Hematopoietic multipotent progenitor cell treated with erythropoietin and hydrocortisone succinate and interleukin-3 and kit ligand, for 15 days (in vitro differentiated cells): Measurements from ENCODE around the gene COQ4.
A peak's percentile ranks its signal among the peaks of the same experiment; 100 is the strongest.
"Not testable (repeated sequence)": the region's sequence is repeated elsewhere in the genome, so short reads cannot be mapped to it uniquely, and the experiment has no call there.

ENCODE experiments used
- DNase-seq: peaks from one replicate; pipeline ENCODE4 v3.0.0-alpha.2; 2015; ENCODE audit warnings: low spot score

Gene COQ4

DNA sequence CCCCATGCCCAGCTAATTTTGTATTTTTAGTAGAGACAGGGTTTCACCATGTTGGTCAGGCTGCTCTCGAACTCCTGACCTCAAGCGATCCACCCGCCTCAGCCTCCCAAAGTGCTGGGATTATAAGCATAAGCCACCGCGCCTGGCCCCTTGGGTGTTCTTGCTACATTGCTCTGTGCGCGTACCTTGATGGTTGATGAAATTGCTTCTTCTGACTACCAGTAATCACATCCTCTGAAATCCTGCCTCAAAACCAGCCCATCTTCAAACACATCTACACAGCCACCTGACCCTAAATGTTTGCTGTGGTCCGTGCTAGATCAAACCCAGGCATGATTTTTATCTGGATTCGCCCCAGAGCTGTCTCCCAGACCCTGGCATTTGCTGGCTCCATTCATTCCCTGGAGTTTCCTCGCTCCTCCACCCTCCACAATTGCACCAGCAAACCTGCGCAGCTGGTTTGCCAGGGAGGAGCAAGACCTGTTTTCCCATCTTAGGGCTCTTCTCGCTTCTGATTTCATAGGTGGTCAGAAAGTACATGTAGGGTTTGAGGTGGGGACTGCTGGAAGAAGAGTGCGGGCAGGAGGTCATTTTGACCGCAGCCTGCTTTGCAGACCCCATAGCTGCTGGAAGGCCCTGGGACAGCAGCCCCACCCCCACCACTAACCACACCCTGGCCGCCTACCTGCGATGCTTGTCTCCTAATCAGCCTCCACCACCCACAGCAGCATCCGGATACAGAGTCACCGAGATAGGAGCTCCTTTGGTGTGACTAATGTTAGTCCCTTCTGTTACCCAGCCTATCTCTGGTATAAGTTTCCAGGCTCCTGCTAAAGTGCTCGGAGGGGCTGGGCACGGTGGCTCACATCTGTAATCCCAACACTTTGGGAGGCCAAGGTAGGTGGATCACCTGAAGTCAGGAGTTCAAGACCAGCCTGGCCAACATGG, 23.8 kb upstream of the COQ4 start:
- DNase-seq, result no peak

DNA sequence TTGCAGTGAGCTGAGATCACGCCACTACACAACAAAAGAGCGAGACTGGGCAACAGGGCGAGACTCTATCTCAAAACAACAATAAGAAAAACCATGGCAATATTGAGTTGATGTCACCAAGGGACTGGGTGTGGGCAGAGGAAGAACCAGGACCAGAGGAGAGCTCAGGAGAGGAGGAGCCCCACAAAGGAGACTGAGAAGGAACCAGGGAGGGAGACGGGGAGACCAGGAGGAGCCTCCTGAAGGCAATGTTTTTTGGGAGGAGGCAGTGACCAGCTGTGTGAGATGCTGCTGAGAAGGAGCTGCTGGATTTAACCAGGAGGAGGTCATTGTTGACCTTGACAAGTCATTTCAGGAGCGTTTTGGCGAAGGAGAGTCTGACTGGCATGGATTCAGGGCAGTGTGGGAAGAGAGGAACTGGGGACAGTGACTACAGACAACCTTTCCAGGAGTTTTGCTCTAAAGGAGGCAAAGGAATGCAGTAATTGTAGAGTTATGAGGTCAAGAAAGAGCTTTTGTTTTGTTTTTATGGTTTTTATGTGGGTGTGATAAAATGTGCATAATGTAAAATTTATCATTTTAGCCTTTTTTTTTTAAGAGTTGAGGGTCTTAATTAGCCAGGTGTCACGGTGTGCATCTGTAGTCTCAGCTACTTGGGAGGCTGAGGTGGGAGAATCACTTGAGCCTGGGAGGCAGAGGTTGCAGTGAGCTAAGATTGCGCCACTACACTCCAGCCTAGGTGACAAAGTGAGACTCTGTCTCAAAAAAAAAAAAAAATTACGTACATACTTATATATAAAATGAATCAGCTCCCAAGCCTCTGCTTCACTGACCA, 18.3 kb upstream of the COQ4 start:
- DNase-seq, result no peak

DNA sequence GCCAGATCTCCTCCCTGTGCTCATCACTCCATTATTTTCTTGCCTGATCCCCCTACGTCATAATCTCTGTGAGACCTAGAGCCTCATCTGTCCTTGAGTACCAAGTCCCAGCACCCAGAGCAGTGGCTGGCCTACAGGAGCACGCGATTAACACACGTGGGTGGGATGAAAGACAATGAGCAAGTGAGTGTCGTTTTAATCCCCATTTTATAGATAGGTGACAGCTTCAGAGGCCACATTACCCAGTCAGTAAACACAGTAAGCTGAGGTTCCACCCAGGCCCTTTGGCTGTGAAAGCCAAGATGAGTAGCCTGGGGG, 17.7 kb upstream of the COQ4 start:
- no peak for DNase-seq

DNA sequence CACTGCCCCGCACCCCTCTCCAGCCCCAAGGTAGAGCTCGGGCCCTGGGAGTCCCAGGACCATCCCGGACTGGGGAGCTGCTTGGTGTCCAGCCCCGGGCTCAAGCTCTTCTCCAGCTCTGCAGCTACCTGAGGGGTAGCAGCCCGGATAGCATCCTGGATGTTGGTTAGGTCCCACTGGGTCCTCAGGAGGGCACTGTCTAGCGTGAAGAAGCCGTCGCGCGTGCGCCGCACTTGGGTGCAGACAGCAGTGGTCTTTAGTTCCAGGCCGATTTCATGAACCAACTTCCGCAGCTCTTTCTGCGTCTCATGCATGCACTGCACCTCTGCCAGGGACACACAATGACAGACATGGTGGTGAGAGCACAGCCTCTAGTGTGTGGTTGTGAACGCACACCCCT, 13.1 kb upstream of the COQ4 start:
- DNase-seq, result no peak

DNA sequence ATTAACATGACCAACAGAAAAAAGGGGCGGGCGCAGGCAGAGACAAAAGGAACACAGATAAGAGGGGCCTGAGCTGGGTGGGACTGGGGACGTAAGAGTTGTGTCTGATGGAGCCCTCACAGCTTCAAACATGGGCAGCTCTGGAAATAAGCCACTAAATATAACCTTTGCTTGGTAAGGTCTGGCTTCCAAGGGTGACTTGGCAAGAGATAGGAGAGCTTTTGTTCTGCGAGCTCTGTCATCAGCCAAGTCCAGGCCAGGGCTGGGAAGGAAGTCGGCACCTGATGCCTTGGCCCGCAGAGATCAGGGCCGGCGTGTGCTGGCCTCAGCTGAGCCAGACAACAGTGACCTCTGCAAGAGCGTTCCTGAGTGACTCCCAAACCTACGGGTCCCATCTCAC, 12.2 kb upstream of the COQ4 start:
- no peak for DNase-seq

DNA sequence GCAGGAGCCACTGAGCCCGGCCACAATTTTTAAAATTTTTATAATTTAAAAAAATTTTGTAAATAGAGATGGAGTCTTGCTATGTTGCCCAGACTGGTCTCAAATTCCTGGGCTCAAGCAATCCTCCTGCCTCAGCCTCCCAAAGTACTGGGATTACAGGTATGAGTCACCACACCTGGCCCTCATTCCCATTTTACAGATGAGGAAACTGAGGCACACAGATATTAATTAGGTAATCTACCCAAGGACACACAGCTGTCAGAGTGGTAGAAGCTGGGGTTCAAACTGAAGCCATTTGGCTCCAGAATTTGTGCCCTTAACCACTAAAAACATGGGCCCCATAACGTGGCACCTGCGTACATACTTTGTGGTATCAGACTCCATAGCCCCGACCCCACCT, 7.9 kb upstream of the COQ4 start:
- no peak for DNase-seq

DNA sequence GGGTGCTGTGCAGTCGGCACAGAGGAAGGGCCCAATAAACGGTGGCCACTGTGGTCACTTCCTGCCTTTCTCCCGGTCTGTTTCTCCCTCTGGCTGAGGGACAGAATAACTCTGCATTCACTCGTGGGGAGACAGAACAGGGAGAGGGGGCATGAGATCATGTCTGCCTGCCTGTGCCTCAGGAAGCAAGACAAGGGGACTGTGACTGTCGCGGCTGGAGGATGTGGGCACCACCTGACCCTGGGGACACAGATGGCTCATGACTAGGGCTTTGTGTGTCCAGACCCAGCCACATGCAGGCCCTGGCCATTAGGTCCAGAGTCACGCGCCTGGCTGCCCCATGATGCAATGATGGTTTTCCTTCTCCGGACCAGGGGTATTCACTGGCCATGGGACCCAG, 6.2 kb upstream of the COQ4 start:
- DNase-seq, result no peak

DNA sequence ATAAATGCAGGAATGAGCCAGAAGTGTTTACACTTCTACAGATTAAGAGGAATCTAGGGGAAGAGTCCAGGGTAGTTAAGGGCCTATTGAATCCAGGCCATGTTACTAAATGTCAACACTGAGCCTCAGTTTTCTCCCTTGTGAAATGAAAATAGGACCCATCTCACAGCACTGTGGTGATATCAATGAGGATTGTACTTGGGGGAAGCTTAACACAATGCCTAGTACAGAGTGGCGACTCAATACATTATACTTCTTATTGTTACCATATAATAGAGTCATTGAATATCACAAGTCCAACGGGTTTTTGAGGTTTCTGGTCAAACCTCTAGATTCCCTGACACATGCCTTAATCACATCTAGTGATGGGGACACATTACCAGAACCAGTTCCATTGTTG, 5.0 kb upstream of the COQ4 start:
- no peak for DNase-seq

DNA sequence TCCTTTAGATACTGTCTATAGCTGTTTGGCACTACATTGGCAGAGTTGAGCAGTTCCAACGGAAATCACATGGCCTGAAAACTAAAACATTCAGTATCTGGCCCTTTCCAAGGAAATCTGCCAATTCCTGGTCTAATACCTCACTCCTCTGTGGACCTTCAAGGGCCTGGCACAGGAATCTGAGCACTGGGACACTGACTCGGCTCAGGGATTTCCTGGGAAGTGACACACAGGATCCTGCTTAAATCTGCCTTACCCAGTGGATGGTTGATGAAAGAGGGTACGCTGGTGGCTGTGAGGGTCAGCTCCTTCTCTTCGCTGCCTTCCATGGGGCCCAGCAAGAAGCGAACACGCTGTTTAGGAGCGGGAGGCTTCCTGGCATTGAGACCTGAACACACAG, 1.3 kb upstream of the COQ4 start:
- no peak for DNase-seq

DNA sequence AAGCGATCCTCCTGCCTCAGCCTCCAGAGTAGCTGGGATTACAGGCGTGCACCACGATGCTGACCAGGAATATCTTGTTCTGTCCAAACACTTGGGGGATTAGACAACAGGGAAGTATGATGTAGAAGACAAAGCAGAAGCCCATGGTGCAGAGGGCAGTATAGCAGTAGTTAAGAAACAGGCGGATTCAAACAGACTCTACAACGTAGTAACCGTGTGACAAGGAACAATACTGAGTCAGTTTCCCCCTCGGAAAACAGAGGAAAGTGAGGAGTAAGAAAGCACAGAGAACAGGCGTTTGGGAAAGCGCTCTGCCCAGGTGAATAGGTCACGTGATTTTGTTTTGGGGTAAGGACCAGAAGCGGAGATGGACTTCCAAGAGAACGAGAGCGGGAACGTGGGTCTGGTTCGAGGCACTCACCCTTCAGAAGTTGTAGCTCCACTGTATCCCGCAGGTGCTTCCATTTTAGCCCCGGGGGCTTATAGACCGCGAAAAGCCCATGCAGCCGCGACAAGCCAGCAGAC, 698 bp upstream of the COQ4 start:
- no peak for DNase-seq

DNA sequence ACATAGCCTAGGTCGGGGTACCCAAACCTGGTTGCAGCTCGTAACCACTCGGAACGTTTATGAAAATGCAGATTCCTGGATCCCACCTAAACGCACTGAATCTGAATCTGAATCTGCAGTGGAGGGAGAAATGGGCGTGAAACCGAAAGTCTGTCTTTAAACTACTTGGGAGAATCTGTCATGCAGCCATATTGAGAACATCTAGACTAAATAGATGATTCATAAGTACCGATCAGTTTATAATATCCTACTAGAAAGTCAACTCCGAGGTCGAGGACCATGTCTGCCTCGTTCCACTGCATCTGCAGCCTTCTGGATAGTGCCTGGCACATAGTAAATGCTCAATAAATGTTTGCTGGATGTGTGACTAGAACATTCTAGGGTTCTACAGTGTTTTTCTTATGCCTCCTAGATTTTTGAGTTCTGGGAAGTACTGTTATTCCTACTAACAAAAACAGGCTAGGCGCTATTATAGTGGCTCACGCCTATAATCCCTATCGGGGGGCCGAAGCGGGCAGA, 632 bp downstream of the COQ4 start:
- DNase-seq, result no peak

DNA sequence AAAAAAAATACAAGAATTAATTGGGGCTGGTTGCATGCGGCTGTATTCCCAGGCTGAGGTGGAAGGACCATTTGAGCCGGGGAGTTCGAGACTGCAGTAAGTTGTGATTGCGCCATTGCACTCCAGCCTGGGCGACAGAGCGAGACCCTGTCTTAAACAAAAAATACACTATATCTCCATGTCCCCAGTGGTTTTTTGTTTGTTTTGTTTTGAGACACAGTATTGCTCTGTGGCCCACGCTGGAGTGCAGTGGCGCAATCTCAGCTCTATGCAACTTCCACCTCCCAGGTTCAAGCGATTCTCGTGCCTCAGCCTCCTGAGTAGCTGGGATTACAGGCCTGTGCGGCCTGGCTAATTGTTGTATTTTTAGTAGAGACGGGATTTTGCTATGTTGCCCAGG, 1.2 kb downstream of the COQ4 start:
- no peak for DNase-seq

DNA sequence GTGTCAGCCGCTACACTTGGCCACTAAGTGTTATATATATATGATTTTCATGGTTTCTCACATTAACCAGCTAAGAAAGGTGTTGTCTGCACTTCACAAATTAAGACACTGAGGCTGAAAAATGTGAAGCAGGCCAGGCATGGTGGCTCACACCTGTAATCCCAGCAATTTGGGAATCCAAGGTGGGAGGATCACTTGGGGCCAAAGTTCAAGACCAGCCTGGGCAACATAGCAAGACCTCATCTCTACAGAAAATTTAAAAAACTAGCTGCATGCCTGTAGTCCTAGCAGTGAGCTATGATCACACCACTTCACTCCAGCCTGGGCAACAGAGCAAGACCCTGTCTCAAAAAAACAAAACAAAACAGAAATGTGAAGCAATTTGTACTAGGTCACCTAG, 1.8 kb downstream of the COQ4 start:
- DNase-seq, result no peak

DNA sequence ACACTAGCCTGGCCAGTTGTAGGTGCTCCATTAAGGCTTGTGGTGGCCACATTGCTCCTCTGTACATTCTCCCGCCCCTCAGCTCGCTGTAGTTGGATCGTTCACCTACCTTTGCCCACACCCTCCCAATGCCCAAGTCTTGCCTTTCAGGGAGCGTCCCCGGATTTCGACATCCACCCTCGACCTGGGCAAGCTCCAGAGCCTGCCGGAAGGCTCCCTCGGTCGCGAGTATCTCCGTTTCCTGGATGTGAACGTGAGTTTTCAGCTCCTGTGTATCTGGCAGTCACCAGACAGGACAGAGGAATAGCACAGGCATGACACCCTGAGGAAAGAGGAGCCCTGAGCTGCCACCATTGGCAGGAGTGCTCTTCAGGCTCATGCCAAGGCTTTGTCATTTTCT, 3.0 kb downstream of the COQ4 start:
- DNase-seq, result no peak

DNA sequence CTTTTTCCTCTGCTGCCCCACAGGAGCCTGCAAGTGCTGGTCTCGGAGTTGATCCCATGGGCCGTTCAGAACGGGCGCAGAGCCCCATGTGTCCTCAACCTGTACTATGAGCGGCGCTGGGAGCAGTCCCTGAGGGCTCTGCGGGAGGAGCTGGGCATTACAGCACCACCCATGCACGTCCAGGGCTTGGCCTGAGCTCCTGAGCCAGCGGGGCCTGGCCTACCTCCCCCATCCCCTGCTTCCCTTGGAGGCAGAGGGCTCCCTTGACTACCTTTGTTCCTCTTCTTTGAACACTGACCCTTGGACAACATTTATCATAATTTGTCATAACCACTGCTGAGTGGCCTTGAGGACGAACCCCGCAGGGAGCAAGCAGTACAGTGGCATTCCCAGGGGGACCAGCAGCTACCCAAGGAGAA, 10.8 kb downstream of the COQ4 start:
- no peak for DNase-seq

DNA sequence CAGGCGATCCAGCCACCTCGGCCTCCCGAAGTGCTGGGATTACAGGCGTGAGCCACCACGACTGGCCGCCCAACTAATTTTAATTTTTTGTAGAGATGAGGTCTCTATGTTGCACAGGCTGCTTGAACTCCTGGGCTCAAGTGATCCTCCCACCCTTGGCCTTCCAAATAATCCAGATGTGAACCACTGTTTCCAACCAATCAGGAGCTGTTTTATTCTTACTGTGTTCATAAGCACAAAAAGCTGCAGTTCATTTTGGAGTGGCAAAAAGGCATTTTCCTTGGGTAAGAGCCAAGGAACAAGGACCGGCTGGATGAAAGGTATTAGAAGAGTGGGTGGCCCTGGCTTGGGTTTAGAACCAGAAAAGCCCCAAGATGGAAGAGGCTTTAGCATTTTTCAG, 12.5 kb downstream of the COQ4 start:
- no peak for DNase-seq

DNA sequence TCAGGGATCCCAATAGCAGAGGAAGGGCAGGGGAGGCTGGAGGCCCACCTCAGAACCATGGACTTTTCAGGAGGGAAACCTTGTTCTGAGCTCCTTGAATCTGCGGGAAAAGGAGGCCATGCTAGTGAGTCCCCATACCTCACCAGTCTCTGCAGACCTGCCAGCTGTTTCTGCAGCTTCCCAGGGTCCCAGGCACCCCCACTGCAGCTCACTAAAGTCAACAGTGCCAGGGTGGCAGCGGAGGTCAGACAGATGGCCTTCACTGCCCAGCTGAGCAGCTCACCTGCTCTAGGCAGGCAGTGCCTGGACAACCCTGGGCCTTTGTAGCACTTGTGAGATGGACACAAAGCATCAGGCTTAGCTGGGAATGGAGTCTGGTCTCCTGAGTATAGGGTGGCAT, 13.3 kb downstream of the COQ4 start:
- DNase-seq, result no peak

DNA sequence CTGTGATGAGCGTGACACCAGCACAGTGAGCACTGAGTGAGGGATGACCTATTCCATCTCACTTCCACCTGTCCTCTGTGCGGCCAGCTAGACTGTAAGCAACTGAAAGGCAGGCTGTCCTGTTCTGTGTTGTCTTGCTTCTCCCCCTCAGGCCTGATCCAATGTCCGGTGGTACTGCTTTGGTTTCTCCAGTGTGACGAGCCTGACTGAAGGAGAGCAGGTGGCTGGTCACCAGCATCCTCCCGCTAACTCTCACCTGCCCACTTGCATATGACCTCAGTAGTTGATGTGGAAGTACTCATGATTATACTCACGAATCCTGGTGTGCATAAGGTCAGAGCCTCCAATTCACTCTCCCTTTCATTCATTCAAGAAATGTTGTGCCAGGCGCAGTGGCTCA, 15.3 kb downstream of the COQ4 start:
- DNase-seq, result no peak

DNA sequence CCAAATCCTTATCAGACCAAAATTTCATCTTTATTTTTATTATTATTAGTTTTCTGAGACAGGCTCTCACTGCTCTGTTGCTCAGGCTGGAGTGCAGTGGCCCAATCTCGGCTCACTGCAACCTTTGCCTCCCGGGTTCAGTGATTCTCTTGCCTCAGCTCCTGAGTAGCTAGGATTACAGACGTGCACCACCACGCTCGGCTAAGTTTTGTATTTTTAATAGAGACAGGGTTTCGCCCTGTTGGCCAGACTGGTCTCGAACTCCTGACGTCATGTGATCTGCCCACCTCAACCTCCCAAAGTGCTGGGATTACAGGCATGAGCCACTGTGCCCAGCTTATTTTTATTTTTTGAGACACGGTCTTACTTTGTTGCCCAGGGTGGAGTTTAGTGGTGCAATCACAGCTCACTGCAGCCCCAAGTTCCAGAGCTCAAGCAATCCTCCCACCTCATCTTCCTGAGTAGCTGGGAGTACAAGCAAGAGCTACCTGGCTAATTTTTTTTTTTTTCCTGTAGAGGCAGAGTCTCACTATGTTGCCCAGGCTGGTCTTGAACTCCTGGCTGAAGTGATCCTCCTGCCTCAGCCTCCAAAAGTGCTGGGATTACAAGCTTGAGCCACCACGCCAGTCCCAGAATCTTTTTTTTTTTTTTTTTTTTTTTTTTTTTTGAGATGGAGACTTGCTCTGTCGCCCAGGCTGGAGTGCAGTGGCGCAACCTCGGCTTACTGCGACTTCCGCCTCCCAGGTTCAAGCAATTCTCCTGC, 16.4 kb downstream of the COQ4 start:
- DNase-seq, result not testable (repeated sequence)

DNA sequence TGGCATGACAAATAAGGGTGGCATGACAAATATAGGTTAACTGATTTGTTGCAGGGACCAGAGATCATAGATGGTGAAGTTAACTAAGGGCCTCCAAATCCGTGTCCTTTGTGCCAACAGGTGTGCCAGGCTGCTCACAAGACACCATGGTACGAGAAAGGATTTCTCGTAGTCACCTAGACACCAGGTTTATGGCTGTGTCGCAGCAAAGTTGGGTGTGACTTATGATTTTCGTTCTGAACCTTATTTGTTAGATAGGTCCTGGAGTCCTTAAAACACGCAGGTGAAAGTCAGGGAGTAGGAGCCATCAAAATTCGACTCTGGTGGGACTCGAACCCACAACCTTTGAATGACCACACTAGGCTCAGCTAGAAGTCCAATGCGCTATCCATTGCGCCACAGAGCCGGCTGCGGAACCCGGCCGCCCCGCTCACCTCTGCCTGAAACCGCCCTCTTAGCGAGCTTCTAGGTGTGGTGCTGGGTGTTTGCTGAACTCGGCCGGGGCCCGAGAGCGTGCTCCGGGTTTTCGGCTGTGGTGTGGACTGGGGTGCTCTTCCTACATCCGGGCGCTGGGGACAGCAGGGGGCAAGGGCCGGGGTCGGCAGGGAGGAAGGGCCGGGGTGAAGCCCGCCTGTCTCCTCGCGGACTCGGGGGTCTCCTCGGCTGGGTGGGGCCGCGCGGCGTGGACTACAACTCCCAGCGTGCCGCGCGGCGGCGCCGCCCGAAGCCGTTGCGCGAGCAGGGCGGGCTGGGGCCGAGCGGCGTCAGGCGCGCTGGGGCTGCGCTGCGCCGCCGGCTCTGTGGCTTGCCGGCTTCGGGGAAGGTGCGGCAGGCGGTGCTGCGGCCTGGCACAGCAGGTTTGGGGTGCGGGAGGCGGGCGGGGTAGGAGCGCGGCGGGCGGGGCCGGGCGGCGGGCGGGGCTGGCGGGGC, 17.4 kb downstream of the COQ4 start, which contains the start of gene SLC27A4:
SLC27A4 (plus strand) TSS at position 767 of the 930 bp plus-strand sequence. CDS start 2,606 bp downstream, outside the sequence.
- peak; percentile 86 for DNase-seq
